PC-3 (cell line): Measurements from ENCODE around the gene CLIC5. TPM values are rescaled to one million over a fixed set of nuclear protein-coding genes. Genes with fewer than 3 reads are reported as not detected.

Experiments used
- ATAC-seq: fragments of 200-7000 bp; cut with Tn5 transposase; 2 replicates; pipeline ENCODE4 v1.9.1; 2020; ENCODE audit warnings: mild to moderate bottlenecking, moderate library complexity
- BruUV-seq: library from RNA; stranded (reverse); fragments of 400-500 nt; replicated peaks from 2 replicates; lab custom pipeline; 2021; lab: Mats Ljungman, UMichigan
- CTCF ChIA-PET: fragments of 300-600 bp; sonication (Branson Sonifier 250); formaldehyde crosslinking; loops from one replicate; lab custom pipeline; 2022; ENCODE audit warnings: antibody characterized with exemption; lab: Charles Lee
- POLR2A ChIA-PET: fragments of 300-600 bp; sonication (Branson Sonifier 250); formaldehyde crosslinking; loops from one replicate; lab custom pipeline; 2022; ENCODE audit warnings: antibody characterized with exemption; ENCODE audit not compliant: unreplicated experiment; lab: Charles Lee
- DNase-seq: peaks from one replicate; pipeline ENCODE4 v3.0.0-alpha.2; 2015
- H2AFZ ChIP-seq: fragments of 300-600 bp; sonication (generic); 2 replicates; pipeline ENCODE4 v1.6.0; 2016; ENCODE audit warnings: antibody characterized with exemption, low read length
- H3F3A ChIP-seq: fragments of 300-600 bp; sonication (generic); one replicate; pipeline ENCODE4 v1.6.0; 2017; ENCODE audit warnings: antibody characterized with exemption, low read length, control low read depth, mild to moderate bottlenecking; ENCODE audit not compliant: unreplicated experiment
- H3K27ac ChIP-seq: fragments of 300-600 bp; sonication (generic); 2 replicates; pipeline ENCODE4 v1.5.1; 2016; ENCODE audit warnings: mild to moderate bottlenecking, low read length
- H3K27me3 ChIP-seq: fragments of 300-600 bp; sonication (generic); 2 replicates; pipeline ENCODE4 v1.6.1; 2016; ENCODE audit warnings: low read length, mixed read lengths
- H3K36me3 ChIP-seq: fragments of 300-600 bp; sonication (generic); 2 replicates; pipeline ENCODE4 v1.6.1; 2016; ENCODE audit warnings: low read depth, mixed run types, low read length, mixed read lengths
- H3K4me1 ChIP-seq: fragments of 300-600 bp; sonication (generic); 2 replicates; pipeline ENCODE4 v1.5.1; 2016; ENCODE audit warnings: low read length; ENCODE audit not compliant: insufficient read depth
- H3K4me2 ChIP-seq: fragments of 300-600 bp; sonication (generic); 2 replicates; pipeline ENCODE4 v1.6.0; 2016; ENCODE audit warnings: low read length
- H3K4me3 ChIP-seq: fragments of 300-600 bp; sonication (generic); 2 replicates; pipeline ENCODE4 v1.5.1; 2016; ENCODE audit warnings: mild to moderate bottlenecking, low read length, mixed read lengths
- H3K79me2 ChIP-seq: fragments of 300-600 bp; sonication (generic); 2 replicates; pipeline ENCODE4 v1.6.1; 2017; ENCODE audit warnings: low read length, mixed read lengths
- H3K9ac ChIP-seq: fragments of 300-600 bp; sonication (generic); 2 replicates; pipeline ENCODE4 v1.6.0; 2016; ENCODE audit warnings: mild to moderate bottlenecking, low read length
- H3K9me2 ChIP-seq: fragments of 300-600 bp; sonication (generic); replicated peaks from 2 replicates; pipeline ENCODE4 v1.6.1; 2016; ENCODE audit warnings: mixed run types, low read length, mixed read lengths
- H3K9me3 ChIP-seq: fragments of 300-600 bp; sonication (generic); 2 replicates; pipeline ENCODE4 v1.6.1; 2016; ENCODE audit warnings: low read length, mixed read lengths
- H4K20me1 ChIP-seq: fragments of 300-600 bp; sonication (generic); 2 replicates; pipeline ENCODE4 v1.6.1; 2016; ENCODE audit warnings: low read length, mixed read lengths
- EZH2 ChIP-seq: fragments of 300-600 bp; sonication (generic); IDR thresholded peaks from one replicate; pipeline ENCODE4 v1.6.1; 2017; ENCODE audit warnings: antibody characterized with exemption, mild to moderate bottlenecking, low read length; ENCODE audit not compliant: unreplicated experiment
- EZH2phosphoT487 ChIP-seq: fragments of 300-600 bp; sonication (generic); IDR thresholded peaks from 2 replicates; pipeline ENCODE4 v1.6.1; 2018; ENCODE audit warnings: mild to moderate bottlenecking, antibody characterized with exemption, low read length, borderline replicate concordance
- intact Hi-C: fragments of 100-400 bp; cut with micrococcal nuclease; formaldehyde crosslinking; loops from 2 replicates; pipeline ENCODE4 v1.9.0; 2023
- total RNA-seq: library from RNA; depleted of rRNA; stranded (reverse); fragments of >200 nt; gene quantifications from 2 replicates; pipeline ENCODE4 v1.2.3, GENCODE V29; 2014
- TF ChIP-seq, protein P1 (sequence below): fragments of 300-600 bp; sonication (generic); conservative IDR thresholded peaks from 2 replicates; pipeline ENCODE4 v1.5.1; 2017; ENCODE audit warnings: antibody characterized with exemption, low read depth, mild to moderate bottlenecking, low read length

CLIC5 gene
- total RNA-seq, 1 experiment from 2014 or later: not detected

DNA sequence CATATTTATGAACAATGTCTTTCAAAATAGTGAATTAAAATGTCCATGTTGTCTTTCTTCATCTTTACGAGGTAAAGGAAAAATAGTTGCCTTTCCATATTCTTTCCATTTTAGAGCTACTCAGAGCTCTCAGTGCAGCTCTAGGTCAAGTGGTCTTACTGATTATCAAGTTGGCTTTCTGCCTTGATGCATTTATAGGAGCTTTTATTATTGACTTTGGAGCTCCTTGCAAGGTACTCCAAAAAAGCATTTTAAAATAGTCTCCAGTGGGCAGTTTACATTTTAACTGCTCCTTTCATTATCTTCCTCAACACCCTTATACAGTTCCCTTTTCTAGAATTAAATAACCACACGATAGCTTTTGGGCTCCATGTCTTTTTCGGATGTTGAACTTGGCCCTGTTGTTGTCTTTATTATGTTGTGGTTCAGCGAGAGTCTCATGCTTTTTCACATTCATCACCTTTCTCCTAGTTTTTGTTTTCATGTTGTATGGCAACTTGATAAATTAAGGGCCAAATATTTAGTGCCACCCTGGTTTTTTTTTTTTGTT is 122.9 kb downstream of the CLIC5 start:
- no peak for TF ChIP-seq EZH2phosphoT487
- TF ChIP-seq, protein P1, sequence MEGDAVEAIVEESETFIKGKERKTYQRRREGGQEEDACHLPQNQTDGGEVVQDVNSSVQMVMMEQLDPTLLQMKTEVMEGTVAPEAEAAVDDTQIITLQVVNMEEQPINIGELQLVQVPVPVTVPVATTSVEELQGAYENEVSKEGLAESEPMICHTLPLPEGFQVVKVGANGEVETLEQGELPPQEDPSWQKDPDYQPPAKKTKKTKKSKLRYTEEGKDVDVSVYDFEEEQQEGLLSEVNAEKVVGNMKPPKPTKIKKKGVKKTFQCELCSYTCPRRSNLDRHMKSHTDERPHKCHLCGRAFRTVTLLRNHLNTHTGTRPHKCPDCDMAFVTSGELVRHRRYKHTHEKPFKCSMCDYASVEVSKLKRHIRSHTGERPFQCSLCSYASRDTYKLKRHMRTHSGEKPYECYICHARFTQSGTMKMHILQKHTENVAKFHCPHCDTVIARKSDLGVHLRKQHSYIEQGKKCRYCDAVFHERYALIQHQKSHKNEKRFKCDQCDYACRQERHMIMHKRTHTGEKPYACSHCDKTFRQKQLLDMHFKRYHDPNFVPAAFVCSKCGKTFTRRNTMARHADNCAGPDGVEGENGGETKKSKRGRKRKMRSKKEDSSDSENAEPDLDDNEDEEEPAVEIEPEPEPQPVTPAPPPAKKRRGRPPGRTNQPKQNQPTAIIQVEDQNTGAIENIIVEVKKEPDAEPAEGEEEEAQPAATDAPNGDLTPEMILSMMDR: no peak
- TF ChIP-seq EZH2: no peak
- intact Hi-C loops: no loop called here
- H3K27me3 ChIP-seq: 0 out of 2 replicates have a peak, but pooled peaks cover 4% of the 10 kb centered on the region
- H3K4me2 ChIP-seq: no peak overlapping the region
- no peaks in the 10 kb centered on the region for H3K9me3 ChIP-seq
- no peaks in the 10 kb centered on the region for H3K79me2 ChIP-seq
- ChIA-PET POLR2A (no interaction called here), CTCF (no interaction called here)
- no peak overlapping the region for H3K9ac ChIP-seq
- H3K27ac ChIP-seq: no peak overlapping the region
- DNase-seq (no peak), ATAC-seq (no peak)
- H3K4me3 ChIP-seq: no peak overlapping the region
- H3K4me1 ChIP-seq: no peaks in the 10 kb centered on the region
- no peaks in the 10 kb centered on the region for H3K36me3 ChIP-seq
- H2AFZ ChIP-seq: no peak overlapping the region
- no TSS peak for BruUV-seq
- H3F3A ChIP-seq: no peaks in the 10 kb centered on the region
- H3K9me2 ChIP-seq: no peaks in the 10 kb centered on the region
- no peaks in the 10 kb centered on the region for H4K20me1 ChIP-seq

DNA sequence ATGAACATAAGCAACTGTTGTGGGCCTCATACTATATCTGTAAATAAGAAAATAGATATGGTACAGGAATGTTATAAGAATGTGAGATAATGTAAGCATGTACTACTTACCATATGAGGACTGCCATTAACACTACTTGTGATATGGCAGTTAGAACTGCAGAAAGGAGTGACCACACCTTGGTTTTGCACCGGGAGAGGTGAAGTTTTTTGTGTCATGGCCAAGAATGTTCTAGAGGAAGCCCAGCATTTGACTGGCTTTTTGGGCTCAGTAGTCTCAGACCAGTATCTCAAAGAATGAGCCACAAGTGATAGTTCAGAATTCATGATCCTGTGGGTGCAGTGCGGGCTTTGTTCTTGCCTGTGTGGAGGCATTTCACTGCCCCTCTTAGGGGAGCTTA is 123.5 kb downstream of the CLIC5 start:
- ATAC-seq (no peak), DNase-seq (no peak)
- Histone ChIP-seq H3K9ac (no peak overlapping the region), H3K9me2 (no peaks in the 10 kb centered on the region), H3K9me3 (no peaks in the 10 kb centered on the region), H3F3A (no peaks in the 10 kb centered on the region), H3K27ac (no peak overlapping the region), H3K4me3 (no peak overlapping the region), H2AFZ (no peak overlapping the region), H3K36me3 (no peaks in the 10 kb centered on the region), H3K27me3 (peaks cover 6% of the 10 kb centered on the region; the same call in 1 of the 2 replicates), H4K20me1 (no peaks in the 10 kb centered on the region), H3K79me2 (no peaks in the 10 kb centered on the region), H3K4me2 (no peak overlapping the region), H3K4me1 (no peaks in the 10 kb centered on the region)
- ChIA-PET POLR2A (no interaction called here), CTCF (no interaction called here)
- intact Hi-C loops: no loop called here
- TF ChIP-seq, protein P1: no peak
- TF ChIP-seq EZH2 (no peak), EZH2phosphoT487 (no peak)
- BruUV-seq: no TSS peak

DNA sequence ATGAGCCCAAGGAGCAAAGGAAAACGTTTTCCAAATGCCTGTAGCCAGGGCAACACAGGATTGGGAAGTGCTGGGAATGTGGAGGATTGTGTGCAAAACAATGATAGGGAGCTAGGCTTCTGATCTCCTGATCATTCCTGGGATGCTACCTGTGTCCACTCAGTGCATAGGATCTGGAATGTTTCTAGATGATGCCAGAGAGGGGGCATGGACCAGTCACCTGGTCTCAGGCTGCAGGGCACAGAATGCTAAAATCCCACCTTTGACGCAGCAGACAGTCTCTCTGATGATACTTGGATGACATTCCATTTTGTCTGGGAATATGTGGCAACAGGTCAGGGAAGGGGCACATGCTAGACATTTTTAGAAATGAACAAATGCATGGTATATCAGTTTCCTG is 128.9 kb downstream of the CLIC5 start:
- no peak overlapping the region for H2AFZ ChIP-seq
- no peaks in the 10 kb centered on the region for H3K36me3 ChIP-seq
- H3K27ac ChIP-seq: no peak overlapping the region
- H3K9me3 ChIP-seq: no peaks in the 10 kb centered on the region
- TF ChIP-seq EZH2phosphoT487 (no peak), EZH2 (no peak)
- TF ChIP-seq, protein P1: no peak
- no peaks in the 10 kb centered on the region for H4K20me1 ChIP-seq
- no peaks in the 10 kb centered on the region for H3F3A ChIP-seq
- no peak overlapping the region for H3K9ac ChIP-seq
- ChIA-PET POLR2A (no interaction called here), CTCF (no interaction called here)
- no peak for DNase-seq
- peaks cover 24% of the 10 kb centered on the region for H3K27me3 ChIP-seq
- H3K4me2 ChIP-seq: no peak overlapping the region
- no peak overlapping the region for H3K4me3 ChIP-seq
- no peaks in the 10 kb centered on the region for H3K4me1 ChIP-seq
- H3K9me2 ChIP-seq: no peaks in the 10 kb centered on the region
- ATAC-seq: no peak
- intact Hi-C loops: no loop called here
- H3K79me2 ChIP-seq: no peaks in the 10 kb centered on the region
- no TSS peak for BruUV-seq
